SK-N-SH (cell line): ENCODE results near the gene CCDC187. TPM values are rescaled to one million over a fixed set of nuclear protein-coding genes. Genes with fewer than 3 reads are reported as not detected.

Experiments
- CTCF ChIA-PET: fragments of 300-600, 350-600 bp; formaldehyde crosslinking; extraction: SDS; loops from one replicate; lab custom pipeline; 2021; lab: Yijun Ruan, JAX
- POLR2A ChIA-PET: fragments of 350-600 bp; sonication (Branson Sonifier 250); formaldehyde crosslinking; extraction: SDS; loops from one replicate; lab custom pipeline; 2020; ENCODE audit warnings: antibody characterized with exemption, inconsistent platforms; lab: Yijun Ruan, JAX
- DNase-seq: peaks from one replicate; pipeline ENCODE4 v3.0.0; 2012
- H2AFZ ChIP-seq: fragments of 200-600 bp; sonication (generic); 2 replicates; pipeline ENCODE4 v1.8.1; 2016; ENCODE audit warnings: antibody characterized with exemption, mild to moderate bottlenecking, low read depth
- H3F3A ChIP-seq: fragments of 200-600 bp; sonication (generic); replicated peaks from 2 replicates; pipeline ENCODE3; 2016; ENCODE audit warnings: antibody characterized with exemption, mild to moderate bottlenecking; ENCODE audit not compliant: insufficient read depth
- H3K27ac ChIP-seq, 2 experiments: fragments of 200-500 bp in 1 of 2; fragments of 200-600 bp in 1 of 2; sonication (Bioruptor generic) in 1 of 2; sonication (generic), shearing (Covaris generic) in 1 of 2; 2 replicates each; pipeline versions ENCODE4 v1.5.1 to v1.6.1; 2014 to 2016; ENCODE audit warnings: low read depth in 2 of 2, inconsistent platforms in 1 of 2, low read length in 1 of 2, mild to moderate bottlenecking in 1 of 2, mixed read lengths in 1 of 2
- H3K27me3 ChIP-seq: fragments of 200-600 bp; sonication (generic), shearing (Covaris generic); 2 replicates; pipeline ENCODE4 v1.6.1; 2016; ENCODE audit warnings: mixed run types; ENCODE audit not compliant: insufficient read depth
- H3K36me3 ChIP-seq, 2 experiments: fragments of 200-500 bp in 1 of 2; fragments of 200-600 bp in 1 of 2; sonication (Bioruptor generic) in 1 of 2; sonication (generic) in 1 of 2; replicated peaks in 1 of 2; 2 replicates each; pipeline versions ENCODE3 to v1.5.1; 2014 to 2016; ENCODE audit warnings: low read length in 1 of 2, mild to moderate bottlenecking in 1 of 2; ENCODE audit not compliant: insufficient read depth in 2 of 2, control insufficient read depth in 1 of 2
- H3K4me1 ChIP-seq, 2 experiments: fragments of 200-500 bp in 1 of 2; fragments of 200-600 bp in 1 of 2; sonication (Bioruptor generic) in 1 of 2; sonication (generic), shearing (Covaris generic) in 1 of 2; 2 replicates each; pipeline versions ENCODE4 v1.5.1 to v1.6.1; 2014 to 2016; ENCODE audit warnings: low read depth in 1 of 2, low read length in 1 of 2, mixed run types in 1 of 2; ENCODE audit not compliant: insufficient read depth in 2 of 2, control insufficient read depth in 1 of 2
- H3K4me2 ChIP-seq: fragments of 200-600 bp; sonication (generic), shearing (Covaris generic); 2 replicates; pipeline ENCODE4 v1.6.1; 2017; ENCODE audit warnings: mixed run types
- H3K4me3 ChIP-seq, 2 experiments: fragments of 200-500 bp in 1 of 2; fragments of 200-600 bp in 1 of 2; sonication (Bioruptor generic) in 1 of 2; sonication (generic), shearing (Covaris generic) in 1 of 2; 2 replicates each; pipeline versions ENCODE4 v1.5.1 to v1.8.1; 2014 to 2016; ENCODE audit warnings: low read depth in 2 of 2, inconsistent platforms in 1 of 2, low read length in 1 of 2, mild to moderate bottlenecking in 1 of 2, mixed read lengths in 1 of 2, moderate library complexity in 1 of 2
- H3K79me2 ChIP-seq: fragments of 200-600 bp; sonication (generic); 2 replicates; pipeline ENCODE4 v1.8.1; 2017; ENCODE audit warnings: mild to moderate bottlenecking; ENCODE audit not compliant: insufficient read depth
- H3K9ac ChIP-seq: fragments of 200-600 bp; sonication (generic); 2 replicates; pipeline ENCODE4 v1.6.1; 2017; ENCODE audit warnings: mixed run types
- H3K9me2 ChIP-seq: fragments of 200-600 bp; sonication (generic); 2 replicates; pipeline ENCODE4 v1.6.1; 2017; ENCODE audit warnings: mixed run types
- H3K9me3 ChIP-seq: fragments of 200-600 bp; sonication (generic); 2 replicates; pipeline ENCODE4 v1.6.1; 2017; ENCODE audit warnings: mixed run types, mild to moderate bottlenecking, moderate library complexity
- H4K20me1 ChIP-seq: fragments of 200-600 bp; sonication (generic); 2 replicates; pipeline ENCODE4 v1.6.1; 2017; ENCODE audit warnings: mild to moderate bottlenecking, mixed run types; ENCODE audit not compliant: insufficient read depth
- EP300 ChIP-seq, 2 experiments: IDR thresholded peaks; 2 replicates each; pipeline versions ENCODE4 v1.4.0 to v1.6.1; 2012; ENCODE audit warnings: borderline replicate concordance in 1 of 2, low read depth in 1 of 2, low read length in 1 of 2
- EZH2phosphoT487 ChIP-seq: fragments of 200-600 bp; sonication (generic); IDR thresholded peaks from 2 replicates; pipeline ENCODE4 v1.6.1; 2017; ENCODE audit warnings: low read depth, mixed run types, mild to moderate bottlenecking, antibody characterized with exemption, moderate library complexity, borderline replicate concordance
- FOXJ3 ChIP-seq: sonication (generic); formaldehyde crosslinking; IDR thresholded peaks from 2 replicates; pipeline ENCODE4 v1.5.1; 2020; ENCODE audit warnings: mild to moderate bottlenecking, missing genetic modification reagents
- IRF3 ChIP-seq: fragments of 150-350 bp; IDR thresholded peaks from 2 replicates; pipeline ENCODE4 v1.6.1; 2016; ENCODE audit warnings: mild to moderate bottlenecking, low read depth, low read length
- JUND ChIP-seq: IDR thresholded peaks from 2 replicates; pipeline ENCODE4 v1.4.0; 2012
- MXI1 ChIP-seq: IDR thresholded peaks from 2 replicates; pipeline ENCODE4 v1.6.1; 2012; ENCODE audit warnings: mild to moderate bottlenecking, low read depth, low read length, improper control_type of control experiment
- NFIC ChIP-seq: IDR thresholded peaks from 2 replicates; pipeline ENCODE4 v1.4.0; 2012; ENCODE audit warnings: borderline replicate concordance
- NRF1 ChIP-seq: IDR thresholded peaks from 2 replicates; pipeline ENCODE4 v1.6.1; 2012; ENCODE audit warnings: low read depth, mild to moderate bottlenecking, low read length
- PBX3 ChIP-seq: IDR thresholded peaks from 2 replicates; pipeline ENCODE4; 2012
- POLR2AphosphoS5 ChIP-seq: IDR thresholded peaks from 2 replicates; pipeline ENCODE4 v1.6.1; 2012; ENCODE audit warnings: low read depth, low read length
- REST ChIP-seq: IDR thresholded peaks from 2 replicates; pipeline ENCODE4 v1.6.1; 2012; ENCODE audit warnings: mild to moderate bottlenecking, low read depth, low read length, moderate library complexity
- RFX5 ChIP-seq: IDR thresholded peaks from 2 replicates; pipeline ENCODE4 v1.6.1; 2012; ENCODE audit warnings: mild to moderate bottlenecking, improper control_type of control experiment, low read length
- TAF1 ChIP-seq: IDR thresholded peaks from 2 replicates; pipeline ENCODE4 v1.6.1; 2012; ENCODE audit warnings: low read depth, mild to moderate bottlenecking, low read length, moderate library complexity, borderline replicate concordance
- TCF12 ChIP-seq: IDR thresholded peaks from 2 replicates; pipeline ENCODE4 v1.4.0; 2012
- TEAD4 ChIP-seq: IDR thresholded peaks from 2 replicates; pipeline ENCODE4 v1.4.0; 2012; ENCODE audit warnings: mild to moderate bottlenecking, borderline replicate concordance; ENCODE audit not compliant: insufficient read depth
- USF1 ChIP-seq: IDR thresholded peaks from 2 replicates; pipeline ENCODE4 v1.4.0; 2012; ENCODE audit warnings: low read depth, borderline replicate concordance
- USF2 ChIP-seq: fragments of 150-350 bp; IDR thresholded peaks from 2 replicates; pipeline ENCODE4 v1.6.1; 2017; ENCODE audit warnings: antibody characterized with exemption, low read length, low read depth, borderline replicate concordance
- ZBTB33 ChIP-seq: IDR thresholded peaks from 2 replicates; pipeline ENCODE4 v1.4.0; 2012; ENCODE audit warnings: low read depth, borderline replicate concordance
- WGBS: methylation state at CpG from one replicate; pipeline ENCODE4 v1.1.6; 2017; ENCODE audit warnings: low lambda C conversion rate; 5-methylcytosine and 5-hydroxymethylcytosine counted together
- polyA plus RNA-seq, 3 experiments: library from polyadenylated mRNA; depleted of rRNA; stranded (reverse); fragments of >200 nt; gene quantifications; 2 replicates each; pipeline ENCODE4 v1.2.3, GENCODE V29; 2012

The CCDC187 gene
- polyA plus RNA-seq, 1 of the 3 experiments (the other 2 are of a cell fraction) = not detected

- POLR2A ChIA-PET = interaction anchor here (0.9 kb wide), 1 partner anchor 8 kb away, joined by 3 read pairs; no protein-coding TSS in a partner anchor
- Histone ChIP-seq H3K4me1 (peaks cover 0 to 6% of the 10 kb centered on the region in 2 experiments; a peak in 1 of 4 replicates), H3K27ac (no peak overlapping the region), H3K4me2 (no peak overlapping the region), H3K4me3 (no peak overlapping the region), H3F3A (peaks cover 8% of the 10 kb centered on the region), H3K27me3 (peaks cover 7% of the 10 kb centered on the region; the same call in 1 of the 2 replicates), H3K79me2 (no peaks in the 10 kb centered on the region), H3K9ac (no peak overlapping the region), H2AFZ (no peak overlapping the region), H3K9me2 (no peaks in the 10 kb centered on the region), H4K20me1 (no peaks in the 10 kb centered on the region), H3K9me3 (no peaks in the 10 kb centered on the region), H3K36me3 (no peaks in the 10 kb centered on the region)
- WGBS = 67% methylated on average over 21 of the region's 25 CpGs
- TF ChIP-seq NFIC = no peak
- TF ChIP-seq TAF1 = no peak
- TF ChIP-seq EP300 (IDR thresholded peaks at IDR 0.05; ENCODE audit: borderline replicate concordance in 1 of 2, low read depth in 1 of 2, low read length in 1 of 2) = no peak
- TF ChIP-seq IRF3 = no peak
- TF ChIP-seq TEAD4 = no peak
- no peak for TF ChIP-seq NRF1
- no peak for TF ChIP-seq JUND
- TF ChIP-seq EZH2phosphoT487 = no peak
- TF ChIP-seq USF2 = no peak
- TF ChIP-seq ZBTB33 = no peak
- no peak for TF ChIP-seq PBX3
- TF ChIP-seq RFX5 = no peak
- TF ChIP-seq REST = no peak
- TF ChIP-seq MXI1 = no peak
- TF ChIP-seq TCF12 = no peak
- no peak for TF ChIP-seq FOXJ3
- no peak for TF ChIP-seq USF1
- TF ChIP-seq POLR2AphosphoS5 = no peak
- CTCF ChIA-PET = interaction anchor here (2.2 kb wide), 1 partner anchor 13 kb away, joined by 14 read pairs; no protein-coding TSS in a partner anchor
- DNase-seq = no peak
Measured at GRCh38 chr9:136297016-136297691, 6.7 kb downstream of the CCDC187 start.
